ENCODE data around the gene TAS2R39.

GRCh38 chr7:143147070-143147469 lies 36.1 kb upstream of the TAS2R39 start:
- TF ChIP-seq JUND (IDR thresholded peaks at IDR 0.05): no peak
- TF ChIP-seq REST (IDR thresholded peaks at IDR 0.05): no peak
- no peak for TF ChIP-seq CTCF (IDR thresholded peaks at IDR 0.05; ENCODE audit: low read depth, low read length, missing input control)
- no peak for TF ChIP-seq YY1 (IDR thresholded peaks at IDR 0.05)
